Endothelial cell of umbilical vein (primary cell): ENCODE data around the gene WDR36. TPM values are rescaled to one million over a fixed set of nuclear protein-coding genes. Genes with fewer than 3 reads are reported as not detected.

Experiments used
- BruUV-seq: library from RNA; stranded (reverse); fragments of 400-500 nt; replicated peaks from 2 replicates; lab custom pipeline; 2021; lab: Mats Ljungman, UMichigan
- CTCF ChIA-PET: fragments of 300-600, 350-600 bp; sonication (Branson Sonifier 250); formaldehyde crosslinking; loops from one replicate; lab custom pipeline; 2021; ENCODE audit warnings: antibody characterized with exemption, inconsistent platforms; lab: Charles Lee
- POLR2A ChIA-PET: fragments of 300-600, 350-600 bp; sonication (Branson Sonifier 250); formaldehyde crosslinking; loops from one replicate; lab custom pipeline; 2021; ENCODE audit warnings: antibody characterized with exemption, inconsistent platforms; lab: Charles Lee
- DNase-seq: peaks from one replicate; pipeline ENCODE4 v3.0.0-alpha.2; 2011; ENCODE audit warnings: low read depth, low spot score
- FAIRE-seq: peaks from 2 replicates; lab custom pipeline; 2011; peaks lifted over from hg19 to GRCh38; lab: Jason Lieb, UNC
- H2AFZ ChIP-seq: 2 replicates; pipeline ENCODE4 v1.6.0; 2012; ENCODE audit warnings: low read depth, low read length, control low read depth, inconsistent platforms
- H3K27ac ChIP-seq: 2 replicates; pipeline ENCODE4 v1.5.1; 2011; ENCODE audit warnings: low read depth, mild to moderate bottlenecking, control low read depth, low read length, moderate library complexity; ENCODE audit not compliant: insufficient read depth
- H3K27me3 ChIP-seq, 2 experiments: 2 replicates each; pipeline versions ENCODE4 v1.6.0 to v1.6.1; 2011; ENCODE audit warnings: low read length in 2 of 2, mixed read lengths in 1 of 2; ENCODE audit not compliant: control insufficient read depth in 2 of 2, insufficient read depth in 2 of 2
- H3K36me3 ChIP-seq, 2 experiments: 2 replicates in 1 of 2; 3 replicates in 1 of 2; pipeline ENCODE4 v1.5.1; 2011; ENCODE audit warnings: low read length in 2 of 2, mild to moderate bottlenecking in 1 of 2, moderate library complexity in 1 of 2; ENCODE audit not compliant: control insufficient read depth in 2 of 2, insufficient read depth in 2 of 2; ENCODE audit errors: extremely low read depth in 1 of 2
- H3K4me1 ChIP-seq: 3 replicates; pipeline ENCODE4 v1.5.1; 2011; ENCODE audit warnings: mild to moderate bottlenecking, low read length; ENCODE audit not compliant: control insufficient read depth, insufficient read depth; ENCODE audit errors: extremely low read depth
- H3K4me2 ChIP-seq: 2 replicates; pipeline ENCODE4 v1.6.1; 2011; ENCODE audit warnings: low read length, control low read depth, mixed read lengths; ENCODE audit not compliant: insufficient read depth
- H3K4me3 ChIP-seq, 3 experiments: fragments of 200-600 bp in 1 of 3; sonication (generic), shearing (Covaris generic) in 1 of 3; replicated peaks in 1 of 3; 2 replicates each; pipeline ENCODE4 v1.5.1; 2011 to 2016; ENCODE audit warnings: control low read depth in 3 of 3, low read length in 3 of 3, mild to moderate bottlenecking in 2 of 3, inconsistent platforms in 1 of 3, low read depth in 1 of 3, moderate library complexity in 1 of 3; ENCODE audit not compliant: insufficient read depth in 1 of 3
- H3K79me2 ChIP-seq: 2 replicates; pipeline ENCODE4 v1.6.0; 2012; ENCODE audit warnings: low read length, inconsistent platforms; ENCODE audit not compliant: control insufficient read depth, insufficient read depth
- H3K9ac ChIP-seq: replicated peaks from 2 replicates; pipeline ENCODE3; 2011; ENCODE audit warnings: low read length, control low read depth; ENCODE audit not compliant: insufficient read depth; ENCODE audit errors: extremely low read depth
- H3K9me1 ChIP-seq: replicated peaks from 3 replicates; pipeline ENCODE4 v1.6.0; 2011; ENCODE audit warnings: mild to moderate bottlenecking, low read length; ENCODE audit not compliant: control insufficient read depth, insufficient read depth; ENCODE audit errors: extremely low read depth
- H3K9me3 ChIP-seq: replicated peaks from 2 replicates; pipeline ENCODE4 v1.5.1; 2012; ENCODE audit warnings: low read length, inconsistent platforms; ENCODE audit not compliant: control insufficient read depth, insufficient read depth
- H4K20me1 ChIP-seq: replicated peaks from 2 replicates; pipeline ENCODE3; 2011; ENCODE audit warnings: mild to moderate bottlenecking, low read length; ENCODE audit not compliant: control insufficient read depth, insufficient read depth; ENCODE audit errors: extremely low read depth
- CTCF ChIP-seq, 2 donors: IDR thresholded peaks; 1 replicate in 1 of 2; 2 replicates in 1 of 2; pipeline ENCODE4 v1.5.1; 2011; ENCODE audit warnings: low read length in 2 of 2, mild to moderate bottlenecking in 2 of 2, moderate library complexity in 2 of 2, control low read depth in 1 of 2, inconsistent platforms in 1 of 2, low read depth in 1 of 2; ENCODE audit not compliant: insufficient read depth in 1 of 2; ENCODE audit errors: extremely low read depth in 1 of 2
- EZH2 ChIP-seq: IDR thresholded peaks from 2 replicates; pipeline ENCODE4 v1.6.1; 2012; ENCODE audit warnings: borderline replicate concordance, low read depth, mild to moderate bottlenecking, moderate library complexity, low read length, inconsistent platforms; ENCODE audit not compliant: severe bottlenecking
- FOS ChIP-seq: IDR thresholded peaks from 2 replicates; pipeline ENCODE4 v1.6.1; 2011; ENCODE audit warnings: mild to moderate bottlenecking, low read length, moderate library complexity, borderline replicate concordance; ENCODE audit not compliant: insufficient read depth
- GATA2 ChIP-seq: IDR thresholded peaks from 2 replicates; pipeline ENCODE4 v1.7.0; 2011; ENCODE audit warnings: low read depth, mild to moderate bottlenecking, moderate library complexity, mixed read lengths, low read length; ENCODE audit not compliant: insufficient read length, insufficient read depth
- JUN ChIP-seq: IDR thresholded peaks from 2 replicates; pipeline ENCODE4 v1.6.1; 2011; ENCODE audit warnings: borderline replicate concordance, low read depth; ENCODE audit not compliant: insufficient read length, insufficient read depth
- MYC ChIP-seq: IDR thresholded peaks from one replicate; pipeline ENCODE4 v1.6.1; 2011; ENCODE audit warnings: mild to moderate bottlenecking, low read depth, low read length
- POLR2A ChIP-seq: IDR thresholded peaks from 2 replicates; pipeline ENCODE4 v1.6.1; 2012; ENCODE audit warnings: low read depth, mild to moderate bottlenecking, control low read depth, low read length
- POLR2AphosphoS5 ChIP-seq: IDR thresholded peaks from 2 replicates; pipeline ENCODE4 v1.6.1; 2012; ENCODE audit warnings: low read depth, mild to moderate bottlenecking, control low read depth, low read length, moderate library complexity; ENCODE audit not compliant: insufficient read depth
- dilution Hi-C: fragments of 300-500 bp; cut with MboI; formaldehyde crosslinking; loops from one replicate; pipeline ENCODE4 v1.15.0; 2019; ENCODE audit warnings: low sequenced_read_pairs; ENCODE audit not compliant: extremely low pct_ligation_motif_present
- intact Hi-C: fragments of 100-400 bp; cut with micrococcal nuclease; formaldehyde crosslinking; loops from one replicate; pipeline ENCODE4 v1.10.0; 2022
- polyA plus RNA-seq, 4 experiments: library from polyadenylated mRNA; depleted of rRNA in 3 of 4; stranded (reverse) in 3 of 4; unstranded in 1 of 4; fragments of >200 nt; gene quantifications; 2 replicates each; pipeline versions ENCODE4 v1.2.1 to v1.2.3, GENCODE V29; 2011 to 2012; ENCODE audit warnings: missing spikeins in 1 of 4
- total RNA-seq: library from RNA; stranded (reverse); gene quantifications from 2 replicates; pipeline ENCODE4 v1.2.3, GENCODE V29; 2021
- TF ChIP-seq, protein P1 (sequence below): IDR thresholded peaks from 2 replicates; pipeline ENCODE4 v1.6.1; 2011; ENCODE audit not compliant: insufficient read depth, insufficient read length

WDR36 gene
- total and polyA plus RNA-seq, 2 donors (not counting 3 experiments of a cell fraction or from before 2014, with no cell fraction given), result 10.6 to 30.2 TPM

DNA sequence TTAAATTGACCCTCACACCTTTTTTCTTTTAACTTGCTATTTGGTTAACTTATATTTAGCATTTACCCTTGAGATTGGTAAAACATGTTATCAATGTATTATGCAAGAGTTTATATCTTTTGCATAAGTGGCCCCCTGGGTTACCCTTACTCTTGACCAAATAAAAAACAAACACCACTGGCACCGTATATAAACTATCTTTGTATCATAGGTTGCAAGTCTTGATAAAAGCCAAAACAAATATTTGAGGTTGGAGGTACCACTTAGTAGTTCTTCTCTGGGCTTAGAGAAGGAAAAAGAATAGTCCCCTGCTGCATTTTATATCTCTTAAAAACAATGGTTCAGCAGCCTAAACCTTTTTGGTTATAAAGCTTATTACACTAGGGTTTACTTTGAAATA is 61.3 kb downstream of the WDR36 start:
- BruUV-seq, result no TSS peak
- H3K4me3 ChIP-seq, result no peak overlapping the region
- no peaks in the 10 kb centered on the region for H3K4me1 ChIP-seq
- no peak for FAIRE-seq
- intact Hi-C loops, result no loop called here
- no peaks in the 10 kb centered on the region for H3K9me3 ChIP-seq
- H3K79me2 ChIP-seq, result no peaks in the 10 kb centered on the region
- ChIA-PET POLR2A (no interaction called here), CTCF (no interaction called here)
- TF ChIP-seq GATA2 (no peak), CTCF (IDR thresholded peaks at IDR 0.05; ENCODE audit: extremely low read depth in 1 of 2, insufficient read depth in 1 of 2, low read depth in 1 of 2, low read length in 2 of 2) (no peak), MYC (no peak), JUN (no peak), EZH2 (no peak), FOS (no peak), POLR2AphosphoS5 (no peak), POLR2A (no peak)
- TF ChIP-seq, protein P1, sequence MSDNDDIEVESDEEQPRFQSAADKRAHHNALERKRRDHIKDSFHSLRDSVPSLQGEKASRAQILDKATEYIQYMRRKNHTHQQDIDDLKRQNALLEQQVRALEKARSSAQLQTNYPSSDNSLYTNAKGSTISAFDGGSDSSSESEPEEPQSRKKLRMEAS, result no peak
- H3K4me2 ChIP-seq, result no peak overlapping the region
- no peaks in the 10 kb centered on the region for H3K9me1 ChIP-seq
- no peak overlapping the region for H3K9ac ChIP-seq
- dilution Hi-C loops, result no loop called here
- no peaks in the 10 kb centered on the region for H3K36me3 ChIP-seq
- H2AFZ ChIP-seq, result no peak overlapping the region
- peaks cover 6 to 10% of the 10 kb centered on the region in 2 experiments for H3K27me3 ChIP-seq
- H4K20me1 ChIP-seq, result no peaks in the 10 kb centered on the region
- DNase-seq, result no peak
- no peak overlapping the region for H3K27ac ChIP-seq
